UCSD-AML1 (cell line): ENCODE data around the gene SEL1L3.

Source experiments
- DNase-seq: peaks from one replicate; lab custom pipeline; 2025; ENCODE audit not compliant: unreplicated experiment; lab: John Stamatoyannopoulos, UW

SEL1L3 gene

GRCh38 chr4:25795566-25796454 lies 67.0 kb downstream of the SEL1L3 start:
- DNase-seq: no peak

GRCh38 chr4:25795091-25795490 lies 67.7 kb downstream of the SEL1L3 start:
- DNase-seq: no peak

GRCh38 chr4:25792876-25793275 lies 69.9 kb downstream of the SEL1L3 start:
- DNase-seq: no peak

DNA sequence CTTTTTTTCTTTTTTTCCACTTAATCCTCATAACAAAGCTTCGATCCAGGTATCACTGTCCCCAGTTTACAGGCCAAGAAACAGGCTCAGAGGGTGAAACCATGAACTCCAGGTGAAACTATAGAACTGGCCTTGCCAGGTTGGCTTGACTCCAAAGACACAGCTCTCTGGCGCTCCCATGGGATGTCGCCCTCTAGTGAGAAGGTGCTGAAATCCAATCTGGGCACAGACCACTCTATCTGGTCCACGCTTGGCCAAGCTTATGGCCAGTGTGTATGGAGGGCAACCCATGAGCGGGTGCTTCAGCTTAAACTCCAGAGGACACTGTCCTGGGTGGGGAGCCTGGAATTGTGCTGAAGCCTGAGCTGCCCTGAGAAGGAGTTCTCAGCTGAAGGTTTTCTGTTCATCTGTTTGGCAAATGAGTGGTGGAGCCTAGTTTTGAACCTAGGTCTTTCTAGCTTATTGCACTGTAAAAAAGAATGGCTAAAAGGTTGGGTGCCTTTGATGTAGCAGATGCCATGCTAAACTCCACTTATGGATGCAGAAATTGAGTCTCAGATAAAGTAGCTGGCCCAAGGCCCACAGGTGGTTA lies 70.5 kb downstream of the SEL1L3 start:
- DNase-seq: peak; percentile 20

DNA sequence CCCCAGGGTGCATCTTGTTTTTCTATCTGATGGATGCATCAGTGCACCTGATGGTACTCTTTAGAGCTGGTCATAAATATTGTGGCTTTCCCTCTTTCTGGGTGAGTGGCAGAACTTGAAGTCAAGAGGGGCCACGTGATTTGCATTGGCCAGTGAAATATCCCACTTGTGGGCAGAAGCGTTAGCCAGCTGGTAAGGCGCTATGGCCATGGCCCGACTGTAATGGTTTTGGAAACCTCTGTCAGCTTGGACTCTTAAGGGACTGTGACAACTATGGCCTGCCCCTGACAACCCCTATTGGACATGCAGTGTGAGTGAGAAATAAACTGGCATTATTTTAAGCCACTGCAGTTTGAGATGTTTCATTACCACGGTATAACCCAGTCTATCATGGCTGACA lies 72.8 kb downstream of the SEL1L3 start:
- DNase-seq: no peak

DNA sequence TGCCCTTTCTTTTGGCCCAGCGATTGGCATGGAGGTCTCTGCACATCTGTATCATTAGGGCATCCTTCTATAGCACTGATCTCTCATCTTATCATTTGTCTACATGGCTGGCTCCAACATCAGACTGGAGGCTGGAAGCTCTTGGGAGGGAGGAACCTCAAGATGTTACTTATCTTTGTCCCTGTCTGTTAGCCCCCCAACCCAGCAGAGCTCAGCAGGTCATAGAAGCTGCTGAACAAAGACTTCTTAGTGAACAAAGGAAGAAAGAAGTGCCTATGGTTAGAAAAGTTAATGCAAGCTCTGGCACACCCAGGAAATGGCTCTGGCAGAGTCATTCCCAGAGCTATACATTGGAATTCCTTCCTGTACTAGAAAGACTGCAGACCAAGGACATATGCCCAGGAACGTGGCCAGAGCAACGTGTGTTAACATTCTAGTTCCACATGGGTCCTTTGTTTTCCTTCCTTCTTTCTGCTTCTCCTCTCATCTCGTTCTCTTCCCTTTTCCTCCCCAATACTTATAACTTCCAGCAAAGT lies 74.0 kb downstream of the SEL1L3 start:
- peak; percentile 25 for DNase-seq

- DNase-seq: no peak
These were observed 76.2 kb downstream of the SEL1L3 start for GRCh38 chr4:25786497-25787065.

DNA sequence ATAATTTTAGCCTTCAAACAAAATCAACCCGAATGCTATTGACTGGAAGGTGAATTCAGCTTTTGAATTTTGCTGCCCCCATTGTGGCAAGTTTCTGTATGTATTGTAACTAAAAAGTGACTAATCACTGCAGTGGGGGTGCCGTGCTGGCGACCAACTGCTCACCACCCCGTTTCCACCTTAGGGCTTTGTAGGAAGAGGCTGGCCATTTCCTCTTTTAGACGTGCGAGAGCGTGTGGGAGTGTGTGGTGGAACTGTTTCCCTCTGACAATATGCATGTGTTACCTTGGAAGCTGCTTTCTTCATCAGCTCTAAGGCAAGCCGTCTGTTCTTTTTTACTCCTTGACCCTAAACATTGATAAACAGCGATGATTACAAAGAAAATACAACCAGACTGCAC lies 78.8 kb downstream of the SEL1L3 start:
- peak; percentile 71 for DNase-seq

DNA sequence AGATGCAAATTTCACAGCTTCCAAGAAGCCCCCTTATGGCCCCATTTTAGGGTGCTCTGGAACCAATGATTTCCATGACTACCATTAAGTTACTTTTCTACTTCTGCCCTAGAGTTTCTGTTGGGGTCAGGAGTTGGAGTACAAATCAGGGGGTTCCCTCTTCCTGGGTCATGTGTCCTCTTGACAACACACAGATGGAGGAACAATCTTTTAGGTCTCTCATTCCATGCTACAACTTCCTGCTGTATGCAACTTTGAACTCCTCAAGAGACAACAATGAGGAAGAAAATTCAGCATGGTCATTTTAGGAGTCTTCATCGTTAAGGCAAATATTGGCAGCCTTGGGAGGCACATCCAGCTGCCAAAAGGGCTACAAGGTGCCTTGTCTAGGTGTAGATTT lies 79.7 kb downstream of the SEL1L3 start:
- no peak for DNase-seq

DNA sequence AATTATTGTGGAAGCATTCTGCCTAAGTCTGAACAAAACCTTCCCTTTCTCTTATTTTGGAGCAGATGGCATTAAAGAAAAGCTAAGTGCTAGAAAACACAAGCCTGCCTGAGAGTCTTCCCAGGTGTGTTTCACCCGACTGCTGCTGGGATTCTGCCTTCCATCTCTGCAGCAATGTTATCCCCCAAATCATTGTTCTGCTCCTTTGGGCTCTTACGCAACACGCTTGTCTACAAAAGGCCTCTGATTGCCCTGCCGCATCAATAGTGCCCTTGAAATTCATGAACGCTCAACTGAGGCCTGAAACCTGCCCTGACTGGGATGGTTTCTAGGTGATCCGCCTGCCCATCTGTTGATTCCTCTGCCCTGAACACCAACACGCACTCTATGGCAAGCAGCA lies 80.3 kb downstream of the SEL1L3 start:
- no peak for DNase-seq

DNA sequence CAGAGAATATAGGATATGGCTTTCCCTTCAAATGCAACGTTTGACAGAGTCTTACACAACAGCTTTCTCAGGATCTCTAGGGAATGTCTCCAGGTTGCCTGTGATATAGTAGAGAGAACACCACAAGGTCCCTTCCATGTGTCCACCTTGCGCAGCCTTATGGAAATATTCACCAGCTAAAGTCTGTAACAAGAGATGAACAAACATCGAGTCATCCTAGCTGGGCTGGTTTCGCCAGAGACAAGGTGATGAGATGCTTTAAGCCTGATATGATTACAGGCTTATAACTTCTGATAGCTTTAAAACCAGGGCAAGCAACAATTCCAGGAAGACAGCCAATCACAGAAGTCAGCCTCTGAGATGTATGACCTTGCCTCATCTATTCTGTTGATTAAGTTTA lies 83.8 kb downstream of the SEL1L3 start:
- no peak for DNase-seq

DNA sequence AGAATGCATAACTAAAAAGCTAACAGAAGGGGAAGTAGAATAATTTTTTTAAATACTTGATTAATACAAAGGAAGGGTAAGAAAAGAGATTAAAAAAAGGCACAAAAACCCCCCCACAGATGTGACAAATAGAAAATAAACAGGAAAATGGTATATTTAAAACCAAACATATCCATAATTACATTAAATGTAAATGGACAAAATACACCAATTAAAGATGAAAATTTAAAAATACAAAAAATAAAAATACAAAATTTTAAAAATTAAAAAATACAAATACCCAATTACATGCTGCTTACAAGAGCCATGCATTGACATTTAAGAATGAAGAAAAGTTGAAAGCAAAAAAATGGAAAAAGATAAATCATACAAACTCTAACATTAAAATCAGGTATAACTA lies 86.0 kb downstream of the SEL1L3 start:
- no peak for DNase-seq

DNA sequence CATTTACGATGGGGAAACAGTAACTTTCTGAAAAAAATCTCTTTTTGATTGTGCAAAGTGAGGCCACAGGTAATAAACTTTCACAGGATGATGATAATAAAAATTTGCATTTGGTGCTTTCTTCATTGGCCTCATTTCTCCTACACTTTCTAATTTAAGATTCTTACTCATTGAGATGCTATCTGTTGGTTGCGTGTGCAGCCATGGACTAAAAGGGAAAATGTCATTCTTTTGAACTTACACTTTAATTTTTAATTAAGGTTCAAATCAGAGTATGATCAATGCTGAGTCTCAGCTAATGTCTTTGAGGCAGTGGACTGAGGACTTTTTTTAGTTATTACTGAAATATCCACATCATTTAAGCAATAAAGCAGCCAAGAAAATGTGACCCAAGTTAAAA lies 87.6 kb downstream of the SEL1L3 start:
- no peak for DNase-seq

DNA sequence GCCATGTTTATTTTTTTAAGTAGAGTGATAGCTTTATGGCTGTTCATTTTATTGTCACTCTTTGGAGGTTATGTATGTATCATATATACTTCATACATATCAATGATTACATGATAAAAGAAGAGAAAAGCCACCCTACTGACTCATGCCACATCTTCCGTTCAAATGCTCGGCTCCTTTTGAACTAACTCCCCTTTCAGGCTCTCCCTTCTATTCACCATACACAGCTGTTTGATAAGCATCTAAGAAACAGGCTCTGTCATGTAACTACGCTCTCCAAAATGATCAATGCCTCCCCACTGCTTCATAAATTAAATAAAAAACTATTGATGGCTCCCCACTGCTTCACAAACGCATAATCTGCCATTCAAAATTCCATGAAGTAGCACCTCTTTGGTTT lies 89.4 kb downstream of the SEL1L3 start:
- no peak for DNase-seq

GRCh38 chr4:25771672-25772071 lies 91.1 kb downstream of the SEL1L3 start:
- DNase-seq: no peak

- no peak for DNase-seq
These were observed 91.9 kb downstream of the SEL1L3 start for GRCh38 chr4:25770847-25771246.

DNA sequence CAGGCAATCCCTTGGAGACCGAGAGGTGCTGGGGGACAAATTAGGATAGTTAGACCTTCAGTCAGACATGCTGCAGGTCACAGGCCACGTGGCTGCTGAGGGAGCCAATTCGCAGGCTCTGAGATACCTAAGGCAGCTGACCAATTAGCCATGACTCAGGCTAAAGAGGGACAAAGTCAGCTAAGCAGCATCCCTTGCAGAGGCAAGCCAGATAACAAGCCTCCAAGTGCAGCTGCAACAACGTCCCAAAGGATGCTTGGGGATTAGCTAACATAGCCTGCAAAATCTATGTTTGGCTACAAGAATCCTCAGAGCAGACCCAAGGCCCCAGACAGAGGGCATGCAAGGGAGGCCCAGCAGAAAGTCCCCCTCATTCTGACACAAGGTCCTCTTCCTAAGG lies 93.5 kb downstream of the SEL1L3 start:
- no peak for DNase-seq

DNA sequence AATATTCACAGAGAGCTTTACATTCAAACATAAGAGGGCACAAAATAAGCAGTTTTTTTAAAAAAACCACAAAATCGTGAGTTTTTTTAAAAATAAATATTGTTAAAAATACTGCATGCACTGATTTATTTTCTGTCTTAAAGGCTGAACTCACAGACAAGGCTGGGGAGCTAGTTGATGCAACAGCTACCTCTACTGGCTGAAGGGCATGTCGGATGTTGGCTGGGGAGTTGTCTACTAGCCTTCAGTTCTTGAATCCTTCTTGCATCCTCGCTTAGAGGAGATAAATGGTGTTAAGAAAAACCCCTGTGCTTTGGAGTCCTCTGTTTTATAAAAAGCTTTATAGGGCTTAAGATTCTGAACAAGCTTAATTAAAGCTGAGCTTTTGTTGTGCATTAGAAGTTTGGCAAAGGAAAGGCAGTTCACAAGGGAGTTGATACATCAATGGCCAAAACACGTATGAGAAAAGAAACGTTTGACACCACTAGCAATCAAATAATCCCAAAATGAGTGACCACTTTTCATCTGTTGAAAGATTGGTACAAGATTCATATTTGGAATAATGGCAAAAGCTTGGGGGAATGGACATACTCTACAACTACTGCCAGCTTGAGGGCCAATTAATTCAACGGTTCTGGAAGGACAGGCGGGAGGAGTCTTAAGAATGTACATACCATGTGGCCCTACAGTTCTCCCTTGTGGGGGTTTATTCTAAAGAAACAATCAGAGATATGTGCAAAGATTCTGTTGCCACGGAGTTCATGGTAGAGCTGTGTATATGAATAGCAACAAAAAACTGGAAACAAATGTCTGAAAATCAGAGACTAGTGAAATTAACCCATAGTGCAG lies 94.7 kb downstream of the SEL1L3 start:
- DNase-seq: peak; percentile 35

DNA sequence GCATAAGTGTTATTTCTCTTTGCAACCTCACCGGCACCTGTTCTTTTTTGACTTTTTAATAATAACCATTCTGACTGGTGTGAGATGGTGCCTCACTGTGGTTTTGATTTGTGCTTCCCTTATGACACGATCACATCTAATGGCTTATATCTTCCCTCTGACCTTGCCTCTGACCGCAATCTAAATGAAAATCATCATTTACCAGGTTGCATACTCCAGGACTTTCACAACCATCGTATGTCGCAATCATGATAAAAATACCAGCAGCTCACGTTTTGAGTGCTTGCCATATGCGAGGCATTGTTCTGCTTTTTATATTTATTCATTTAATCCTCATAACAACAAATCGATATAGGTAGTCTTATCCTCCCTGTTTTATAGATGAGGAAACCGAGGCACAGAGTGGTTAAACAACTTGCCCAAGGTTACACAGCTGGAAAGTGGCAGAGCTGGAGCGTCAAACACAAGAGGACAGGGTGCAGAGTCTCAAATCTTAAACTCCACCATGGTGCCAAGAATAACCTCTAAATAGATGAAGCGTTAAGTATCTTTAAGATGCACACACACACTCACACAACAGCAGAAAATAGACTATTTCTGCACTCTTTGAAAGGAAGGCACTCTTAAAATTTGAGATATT lies 102.2 kb downstream of the SEL1L3 start:
- DNase-seq: no peak

- DNase-seq: no peak
These were observed 102.7 kb downstream of the SEL1L3 start for GRCh38 chr4:25760048-25760447.

GRCh38 chr4:25759101-25759500 lies 103.7 kb downstream of the SEL1L3 start:
- no peak for DNase-seq
